Endothelial cell of umbilical vein (primary cell): Measurements from ENCODE around the gene C2orf76. TPM values are rescaled to one million over a fixed set of nuclear protein-coding genes. Genes with fewer than 3 reads are reported as not detected.

Experiments used
- BruUV-seq: library from RNA; stranded (reverse); fragments of 400-500 nt; replicated peaks from 2 replicates; lab custom pipeline; 2021; lab: Mats Ljungman, UMichigan
- CTCF ChIA-PET: fragments of 300-600, 350-600 bp; sonication (Branson Sonifier 250); formaldehyde crosslinking; loops from one replicate; lab custom pipeline; 2021; ENCODE audit warnings: antibody characterized with exemption, inconsistent platforms; lab: Charles Lee
- POLR2A ChIA-PET: fragments of 300-600, 350-600 bp; sonication (Branson Sonifier 250); formaldehyde crosslinking; loops from one replicate; lab custom pipeline; 2021; ENCODE audit warnings: antibody characterized with exemption, inconsistent platforms; lab: Charles Lee
- DNase-seq: peaks from one replicate; pipeline ENCODE4 v3.0.0-alpha.2; 2011; ENCODE audit warnings: low read depth, low spot score
- FAIRE-seq: peaks from 2 replicates; lab custom pipeline; 2011; peaks lifted over from hg19 to GRCh38; lab: Jason Lieb, UNC
- H2AFZ ChIP-seq: 2 replicates; pipeline ENCODE4 v1.6.0; 2012; ENCODE audit warnings: low read depth, low read length, control low read depth, inconsistent platforms
- H3K27ac ChIP-seq: 2 replicates; pipeline ENCODE4 v1.5.1; 2011; ENCODE audit warnings: low read depth, mild to moderate bottlenecking, control low read depth, low read length, moderate library complexity; ENCODE audit not compliant: insufficient read depth
- H3K27me3 ChIP-seq, 2 experiments: 2 replicates each; pipeline versions ENCODE4 v1.6.0 to v1.6.1; 2011; ENCODE audit warnings: low read length in 2 of 2, mixed read lengths in 1 of 2; ENCODE audit not compliant: control insufficient read depth in 2 of 2, insufficient read depth in 2 of 2
- H3K36me3 ChIP-seq, 2 experiments: 2 replicates in 1 of 2; 3 replicates in 1 of 2; pipeline ENCODE4 v1.5.1; 2011; ENCODE audit warnings: low read length in 2 of 2, mild to moderate bottlenecking in 1 of 2, moderate library complexity in 1 of 2; ENCODE audit not compliant: control insufficient read depth in 2 of 2, insufficient read depth in 2 of 2; ENCODE audit errors: extremely low read depth in 1 of 2
- H3K4me1 ChIP-seq: 3 replicates; pipeline ENCODE4 v1.5.1; 2011; ENCODE audit warnings: mild to moderate bottlenecking, low read length; ENCODE audit not compliant: control insufficient read depth, insufficient read depth; ENCODE audit errors: extremely low read depth
- H3K4me2 ChIP-seq: 2 replicates; pipeline ENCODE4 v1.6.1; 2011; ENCODE audit warnings: low read length, control low read depth, mixed read lengths; ENCODE audit not compliant: insufficient read depth
- H3K4me3 ChIP-seq, 3 experiments: fragments of 200-600 bp in 1 of 3; sonication (generic), shearing (Covaris generic) in 1 of 3; replicated peaks in 1 of 3; 2 replicates each; pipeline ENCODE4 v1.5.1; 2011 to 2016; ENCODE audit warnings: control low read depth in 3 of 3, low read length in 3 of 3, mild to moderate bottlenecking in 2 of 3, inconsistent platforms in 1 of 3, low read depth in 1 of 3, moderate library complexity in 1 of 3; ENCODE audit not compliant: insufficient read depth in 1 of 3
- H3K79me2 ChIP-seq: 2 replicates; pipeline ENCODE4 v1.6.0; 2012; ENCODE audit warnings: low read length, inconsistent platforms; ENCODE audit not compliant: control insufficient read depth, insufficient read depth
- H3K9ac ChIP-seq: replicated peaks from 2 replicates; pipeline ENCODE3; 2011; ENCODE audit warnings: low read length, control low read depth; ENCODE audit not compliant: insufficient read depth; ENCODE audit errors: extremely low read depth
- H3K9me1 ChIP-seq: replicated peaks from 3 replicates; pipeline ENCODE4 v1.6.0; 2011; ENCODE audit warnings: mild to moderate bottlenecking, low read length; ENCODE audit not compliant: control insufficient read depth, insufficient read depth; ENCODE audit errors: extremely low read depth
- H3K9me3 ChIP-seq: replicated peaks from 2 replicates; pipeline ENCODE4 v1.5.1; 2012; ENCODE audit warnings: low read length, inconsistent platforms; ENCODE audit not compliant: control insufficient read depth, insufficient read depth
- H4K20me1 ChIP-seq: replicated peaks from 2 replicates; pipeline ENCODE3; 2011; ENCODE audit warnings: mild to moderate bottlenecking, low read length; ENCODE audit not compliant: control insufficient read depth, insufficient read depth; ENCODE audit errors: extremely low read depth
- CTCF ChIP-seq, 2 donors: IDR thresholded peaks; 1 replicate in 1 of 2; 2 replicates in 1 of 2; pipeline ENCODE4 v1.5.1; 2011; ENCODE audit warnings: low read length in 2 of 2, mild to moderate bottlenecking in 2 of 2, moderate library complexity in 2 of 2, control low read depth in 1 of 2, inconsistent platforms in 1 of 2, low read depth in 1 of 2; ENCODE audit not compliant: insufficient read depth in 1 of 2; ENCODE audit errors: extremely low read depth in 1 of 2
- EZH2 ChIP-seq: IDR thresholded peaks from 2 replicates; pipeline ENCODE4 v1.6.1; 2012; ENCODE audit warnings: borderline replicate concordance, low read depth, mild to moderate bottlenecking, moderate library complexity, low read length, inconsistent platforms; ENCODE audit not compliant: severe bottlenecking
- FOS ChIP-seq: IDR thresholded peaks from 2 replicates; pipeline ENCODE4 v1.6.1; 2011; ENCODE audit warnings: mild to moderate bottlenecking, low read length, moderate library complexity, borderline replicate concordance; ENCODE audit not compliant: insufficient read depth
- GATA2 ChIP-seq: IDR thresholded peaks from 2 replicates; pipeline ENCODE4 v1.7.0; 2011; ENCODE audit warnings: low read depth, mild to moderate bottlenecking, moderate library complexity, mixed read lengths, low read length; ENCODE audit not compliant: insufficient read length, insufficient read depth
- JUN ChIP-seq: IDR thresholded peaks from 2 replicates; pipeline ENCODE4 v1.6.1; 2011; ENCODE audit warnings: borderline replicate concordance, low read depth; ENCODE audit not compliant: insufficient read length, insufficient read depth
- MAX ChIP-seq: IDR thresholded peaks from 2 replicates; pipeline ENCODE4 v1.6.1; 2011; ENCODE audit not compliant: insufficient read depth, insufficient read length
- MYC ChIP-seq: IDR thresholded peaks from one replicate; pipeline ENCODE4 v1.6.1; 2011; ENCODE audit warnings: mild to moderate bottlenecking, low read depth, low read length
- POLR2A ChIP-seq: IDR thresholded peaks from 2 replicates; pipeline ENCODE4 v1.6.1; 2012; ENCODE audit warnings: low read depth, mild to moderate bottlenecking, control low read depth, low read length
- POLR2AphosphoS5 ChIP-seq: IDR thresholded peaks from 2 replicates; pipeline ENCODE4 v1.6.1; 2012; ENCODE audit warnings: low read depth, mild to moderate bottlenecking, control low read depth, low read length, moderate library complexity; ENCODE audit not compliant: insufficient read depth
- dilution Hi-C: fragments of 300-500 bp; cut with MboI; formaldehyde crosslinking; loops from one replicate; pipeline ENCODE4 v1.15.0; 2019; ENCODE audit warnings: low sequenced_read_pairs; ENCODE audit not compliant: extremely low pct_ligation_motif_present
- intact Hi-C: fragments of 100-400 bp; cut with micrococcal nuclease; formaldehyde crosslinking; loops from one replicate; pipeline ENCODE4 v1.10.0; 2022
- polyA plus RNA-seq, 4 experiments: library from polyadenylated mRNA; depleted of rRNA in 3 of 4; stranded (reverse) in 3 of 4; unstranded in 1 of 4; fragments of >200 nt; gene quantifications; 2 replicates each; pipeline versions ENCODE4 v1.2.1 to v1.2.3, GENCODE V29; 2011 to 2012; ENCODE audit warnings: missing spikeins in 1 of 4
- total RNA-seq: library from RNA; stranded (reverse); gene quantifications from 2 replicates; pipeline ENCODE4 v1.2.3, GENCODE V29; 2021

The C2orf76 gene
- total and polyA plus RNA-seq, 2 donors (not counting 3 experiments of a cell fraction or from before 2014, with no cell fraction given) = 7.4 to 12.1 TPM

- intact Hi-C loops = no loop called here
These were observed 65.2 kb downstream of the C2orf76 start for GRCh38 chr2:119301413-119301812.

More at GRCh38 chr2:119301413-119301812, 65.2 kb downstream of the C2orf76 start:
- H3K4me3 ChIP-seq = no peak overlapping the region
- H3K36me3 ChIP-seq = no peaks in the 10 kb centered on the region
- no peaks in the 10 kb centered on the region for H3K9me1 ChIP-seq
- no peak for DNase-seq
- TF ChIP-seq POLR2A (no peak), MYC (no peak), JUN (no peak), MAX (no peak), GATA2 (no peak), FOS (no peak), CTCF (IDR thresholded peaks at IDR 0.05; ENCODE audit: extremely low read depth in 1 of 2, insufficient read depth in 1 of 2, low read depth in 1 of 2, low read length in 2 of 2) (no peak), POLR2AphosphoS5 (no peak), EZH2 (no peak)
- ChIA-PET CTCF (interaction anchor here (1.1 to 1.6 kb wide), 3 partner anchors 10 to 43 kb away, joined by 3 to 7 read pairs (median 5); no protein-coding TSS in a partner anchor), POLR2A (no interaction called here)
- FAIRE-seq = no peak
- H3K27me3 ChIP-seq = no peaks in the 10 kb centered on the region
- no peaks in the 10 kb centered on the region for H3K9me3 ChIP-seq
- no peak overlapping the region for H3K4me2 ChIP-seq
- no peaks in the 10 kb centered on the region for H4K20me1 ChIP-seq
- no peaks in the 10 kb centered on the region for H3K79me2 ChIP-seq
- H3K4me1 ChIP-seq = no peaks in the 10 kb centered on the region
- no peak overlapping the region for H2AFZ ChIP-seq
- dilution Hi-C loops = no loop called here
- no TSS peak for BruUV-seq
- no peak overlapping the region for H3K27ac ChIP-seq
- H3K9ac ChIP-seq = no peak overlapping the region
